HT-29 (cell line): ENCODE measurements around the gene FCER2. TPM values are rescaled to one million over a fixed set of nuclear protein-coding genes. Genes with fewer than 3 reads are reported as not detected.

Experiments
- DNase-seq: peaks from one replicate; pipeline ENCODE4 v3.0.0-alpha.2; 2015; ENCODE audit warnings: low spot score
- total RNA-seq: library from RNA; depleted of rRNA; stranded (reverse); fragments of >200 nt; shearing (Covaris generic); gene quantifications from 2 replicates; pipeline ENCODE4 v1.2.3, GENCODE V29; 2014

The FCER2 gene
- total RNA-seq, 1 experiment from 2014 or later = not detected

GRCh38 chr19:7679771-7680605 is 21.9 kb downstream of the FCER2 start:
- no peak for DNase-seq

- peak; percentile 33 for DNase-seq
Observed at GRCh38 chr19:7678971-7679751, 22.8 kb downstream of the FCER2 start.

GRCh38 chr19:7677669-7678311 is 24.1 kb downstream of the FCER2 start:
- no peak for DNase-seq

- DNase-seq = no peak
Observed at GRCh38 chr19:7676854-7677253, 25.1 kb downstream of the FCER2 start, which contains the start of gene MCEMP1. Gene MCEMP1, plus strand, starts transcription at chr19:7677090. Its CDS starts 31 bp downstream, at chr19:7677121.

- no peak for DNase-seq
Observed at GRCh38 chr19:7676376-7676775, 25.6 kb downstream of the FCER2 start.

- DNase-seq = peak; percentile 58
Observed at GRCh38 chr19:7674010-7675005, 27.6 kb downstream of the FCER2 start.

GRCh38 chr19:7672522-7672921 is 29.4 kb downstream of the FCER2 start:
- DNase-seq = no peak

- DNase-seq = no peak
Observed at GRCh38 chr19:7670790-7671189, 31.1 kb downstream of the FCER2 start.

- DNase-seq = no peak
Observed at GRCh38 chr19:7670150-7670783, 31.7 kb downstream of the FCER2 start.

- no peak for DNase-seq
Observed at GRCh38 chr19:7669641-7670040, 32.3 kb downstream of the FCER2 start.

- DNase-seq = no peak
Observed at GRCh38 chr19:7668842-7669241, 33.1 kb downstream of the FCER2 start, which contains the start of gene RETN. Gene RETN, plus strand, starts transcription at chr19:7669049. Its CDS starts 278 bp downstream, at chr19:7669327.

- DNase-seq = no peak
Observed at GRCh38 chr19:7665076-7665475, 36.9 kb downstream of the FCER2 start.

- no peak for DNase-seq
Observed at GRCh38 chr19:7663706-7664105, 38.2 kb downstream of the FCER2 start.

GRCh38 chr19:7662657-7663056 is 39.3 kb downstream of the FCER2 start:
- DNase-seq = no peak

- no peak for DNase-seq
Observed at GRCh38 chr19:7661744-7662538, 40.0 kb downstream of the FCER2 start.

- DNase-seq = no peak
Observed at GRCh38 chr19:7658219-7658686, 43.7 kb downstream of the FCER2 start.

GRCh38 chr19:7657131-7657751 is 44.7 kb downstream of the FCER2 start:
- no peak for DNase-seq

- DNase-seq = no peak
Observed at GRCh38 chr19:7655581-7655980, 46.4 kb downstream of the FCER2 start.

- no peak for DNase-seq
Observed at GRCh38 chr19:7654401-7654800, 47.5 kb downstream of the FCER2 start.
